Suprapubic skin (tissue), 3 donors: ENCODE measurements around the gene TNPO2.

ENCODE experiments used
- EP300 ChIP-seq: sonication (generic); formaldehyde crosslinking; IDR thresholded peaks from one replicate; pipeline ENCODE4 v1.6.1; 2017; ENCODE audit warnings: antibody characterized with exemption
- POLR2A ChIP-seq, 2 donors: fragments of 450-650 bp; IDR thresholded peaks; one replicate each; pipeline ENCODE4 v1.6.1; 2017; ENCODE audit warnings: antibody characterized with exemption in 2 of 2, mild to moderate bottlenecking in 2 of 2, moderate library complexity in 2 of 2
- TF ChIP-seq, protein P1 (sequence below), 2 donors: fragments of 200-600 bp in 1 of 2; fragments of 450-650 bp in 1 of 2; sonication (generic) in 1 of 2; IDR thresholded peaks; one replicate each; pipeline ENCODE4 v1.5.1; 2016 to 2019; ENCODE audit warnings: antibody characterized with exemption in 2 of 2, mild to moderate bottlenecking in 1 of 2, moderate library complexity in 1 of 2

DNA sequence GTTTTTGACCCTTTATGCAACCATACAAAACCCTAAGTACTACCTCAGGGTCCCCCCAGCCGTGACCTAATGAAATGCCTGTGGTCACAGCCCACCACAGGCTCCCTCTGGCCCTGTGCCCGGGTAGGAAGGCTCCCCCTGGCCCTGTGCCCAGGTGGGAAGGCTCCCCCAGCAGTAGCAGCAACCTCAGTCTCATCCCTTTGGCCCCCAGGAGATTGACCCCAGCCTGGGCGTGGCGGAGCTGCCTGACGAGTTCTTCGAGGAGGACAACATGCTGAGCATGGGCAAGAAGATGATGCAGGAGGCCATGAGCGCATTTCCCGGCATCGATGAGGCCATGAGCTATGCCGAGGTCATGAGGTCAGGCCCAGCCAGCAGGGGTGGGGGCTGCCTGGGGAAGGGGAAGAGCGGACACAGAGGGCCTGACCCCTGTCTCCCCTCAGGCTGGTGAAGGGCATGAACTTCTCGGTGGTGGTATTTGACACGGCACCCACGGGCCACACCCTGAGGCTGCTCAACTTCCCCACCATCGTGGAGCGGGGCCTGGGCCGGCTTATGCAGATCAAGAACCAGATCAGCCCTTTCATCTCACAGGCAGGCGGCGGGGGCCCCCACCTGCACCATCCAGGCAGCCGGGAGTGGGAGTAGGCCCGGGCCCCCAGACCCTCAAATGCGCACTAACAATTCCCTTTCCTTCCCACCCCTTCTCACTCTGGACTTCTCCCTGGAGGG lies 21.6 kb upstream of the TNPO2 start:
- TF ChIP-seq POLR2A (IDR thresholded peaks at IDR 0.05) (no peak), EP300 (no peak)
- TF ChIP-seq, protein P1, sequence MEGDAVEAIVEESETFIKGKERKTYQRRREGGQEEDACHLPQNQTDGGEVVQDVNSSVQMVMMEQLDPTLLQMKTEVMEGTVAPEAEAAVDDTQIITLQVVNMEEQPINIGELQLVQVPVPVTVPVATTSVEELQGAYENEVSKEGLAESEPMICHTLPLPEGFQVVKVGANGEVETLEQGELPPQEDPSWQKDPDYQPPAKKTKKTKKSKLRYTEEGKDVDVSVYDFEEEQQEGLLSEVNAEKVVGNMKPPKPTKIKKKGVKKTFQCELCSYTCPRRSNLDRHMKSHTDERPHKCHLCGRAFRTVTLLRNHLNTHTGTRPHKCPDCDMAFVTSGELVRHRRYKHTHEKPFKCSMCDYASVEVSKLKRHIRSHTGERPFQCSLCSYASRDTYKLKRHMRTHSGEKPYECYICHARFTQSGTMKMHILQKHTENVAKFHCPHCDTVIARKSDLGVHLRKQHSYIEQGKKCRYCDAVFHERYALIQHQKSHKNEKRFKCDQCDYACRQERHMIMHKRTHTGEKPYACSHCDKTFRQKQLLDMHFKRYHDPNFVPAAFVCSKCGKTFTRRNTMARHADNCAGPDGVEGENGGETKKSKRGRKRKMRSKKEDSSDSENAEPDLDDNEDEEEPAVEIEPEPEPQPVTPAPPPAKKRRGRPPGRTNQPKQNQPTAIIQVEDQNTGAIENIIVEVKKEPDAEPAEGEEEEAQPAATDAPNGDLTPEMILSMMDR (IDR thresholded peaks at IDR 0.05): no peak
